Activated CD4-positive, alpha-beta memory T cell treated with anti-CD3 and anti-CD28 coated beads, Interleukin-2, amount 10 ng/mL, durations not matched to agents 7 days and 5 days (primary cell): Measurements from ENCODE around the gene ASB1. TPM values are rescaled to one million over a fixed set of nuclear protein-coding genes. Genes with fewer than 3 reads are reported as not detected.

ENCODE experiments used
- CTCF ChIA-PET: fragments of 350-600 bp; sonication (Branson Sonifier 250); formaldehyde crosslinking; loops from one replicate; lab custom pipeline; 2021; ENCODE audit warnings: antibody characterized with exemption, inconsistent platforms; lab: Charles Lee
- POLR2A ChIA-PET: fragments of 350-600 bp; sonication (Branson Sonifier 250); formaldehyde crosslinking; loops from one replicate; lab custom pipeline; 2021; ENCODE audit warnings: antibody characterized with exemption; lab: Charles Lee
- DNase-seq: peaks from one replicate; pipeline ENCODE4 v3.0.0-alpha.2; 2020
- H3K27ac Mint-ChIP-seq: one replicate; pipeline ENCODE4 v1.8.0; 2021; ENCODE audit warnings: mild to moderate bottlenecking, mixed read lengths
- H3K27me3 Mint-ChIP-seq: one replicate; pipeline ENCODE4 v1.8.0; 2021; ENCODE audit warnings: mixed read lengths
- H3K36me3 Mint-ChIP-seq: one replicate; pipeline ENCODE4 v1.8.0; 2021; ENCODE audit warnings: low read depth, mixed read lengths
- H3K4me1 Mint-ChIP-seq: one replicate; pipeline ENCODE4 v1.8.0; 2021; ENCODE audit warnings: mixed read lengths
- H3K4me3 Mint-ChIP-seq: one replicate; pipeline ENCODE4 v1.8.0; 2021; ENCODE audit warnings: mild to moderate bottlenecking, mixed read lengths
- H3K9me3 Mint-ChIP-seq: one replicate; pipeline ENCODE4 v1.8.0; 2021; ENCODE audit warnings: mixed read lengths
- total RNA-seq, 2 experiments: library from RNA; stranded (reverse); gene quantifications; one replicate each; pipeline ENCODE4 v1.2.3, GENCODE V29; 2021

Gene ASB1
- total RNA-seq, 2 experiments from 2014 or later: 27.9 to 31.3 TPM

DNA sequence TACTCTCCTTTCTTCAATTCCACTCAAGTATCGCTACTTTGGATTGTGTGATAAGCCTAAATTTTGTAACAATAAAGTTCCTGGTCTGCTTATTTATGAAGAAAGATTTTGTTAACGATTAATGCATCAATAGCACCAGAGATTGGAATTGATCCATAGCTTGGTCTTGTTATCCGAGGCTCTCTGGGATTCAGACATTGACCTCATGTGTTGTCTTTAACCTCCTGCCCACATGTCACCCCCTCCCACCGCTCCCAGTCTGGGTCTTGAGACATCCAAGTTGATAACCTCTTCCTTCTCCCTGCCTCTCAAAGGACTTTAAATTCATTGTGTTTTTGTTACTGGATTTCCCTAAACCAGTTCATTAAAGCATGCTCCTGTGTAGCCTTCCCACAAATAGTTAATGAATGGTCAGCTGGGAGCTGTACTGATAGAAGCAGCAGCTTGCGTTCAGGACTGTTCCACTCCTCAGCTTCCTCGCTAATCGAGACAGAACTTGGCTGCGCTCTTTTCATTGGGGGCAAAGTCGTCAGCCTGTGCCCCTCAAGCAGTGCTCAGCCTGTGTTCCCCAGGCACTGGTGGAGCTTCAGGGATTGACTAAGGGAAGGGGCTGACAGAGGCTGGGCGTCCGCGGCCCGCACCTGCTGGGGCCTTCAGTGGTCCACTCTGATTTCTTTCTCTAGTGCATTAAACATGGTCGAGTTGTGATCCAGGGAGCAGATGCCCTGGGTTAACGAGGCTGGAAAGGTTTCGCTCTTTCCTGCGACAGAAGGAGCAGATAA lies 18.9 kb downstream of the ASB1 start:
- H3K4me3 Mint-ChIP-seq: no peak overlapping the region
- POLR2A ChIA-PET: no interaction called here
- no peaks in the 10 kb centered on the region for H3K27me3 Mint-ChIP-seq
- DNase-seq: no peak
- peaks cover 66% of the 10 kb centered on the region for H3K36me3 Mint-ChIP-seq
- CTCF ChIA-PET: interaction anchor here (1.5 kb wide), 1 partner anchor 9 kb away, joined by 3 read pairs; no protein-coding TSS in a partner anchor
- H3K9me3 Mint-ChIP-seq: no peaks in the 10 kb centered on the region
- H3K27ac Mint-ChIP-seq: no peak overlapping the region
- peaks cover 10% of the 10 kb centered on the region for H3K4me1 Mint-ChIP-seq

GRCh38 chr2:238446371-238446770 lies 19.6 kb downstream of the ASB1 start:
- no peak overlapping the region for H3K4me3 Mint-ChIP-seq
- no peaks in the 10 kb centered on the region for H3K27me3 Mint-ChIP-seq
- no peaks in the 10 kb centered on the region for H3K9me3 Mint-ChIP-seq
- POLR2A ChIA-PET: no interaction called here
- H3K4me1 Mint-ChIP-seq: peaks cover 8% of the 10 kb centered on the region
- DNase-seq: no peak
- H3K36me3 Mint-ChIP-seq: peaks cover 68% of the 10 kb centered on the region
- CTCF ChIA-PET: no interaction called here
- H3K27ac Mint-ChIP-seq: no peak overlapping the region

GRCh38 chr2:238448031-238448955 lies 21.6 kb downstream of the ASB1 start:
- CTCF ChIA-PET: interaction anchor here (0.6 kb wide), 1 partner anchor 14 kb away, joined by 3 read pairs; no protein-coding TSS in a partner anchor

DNA sequence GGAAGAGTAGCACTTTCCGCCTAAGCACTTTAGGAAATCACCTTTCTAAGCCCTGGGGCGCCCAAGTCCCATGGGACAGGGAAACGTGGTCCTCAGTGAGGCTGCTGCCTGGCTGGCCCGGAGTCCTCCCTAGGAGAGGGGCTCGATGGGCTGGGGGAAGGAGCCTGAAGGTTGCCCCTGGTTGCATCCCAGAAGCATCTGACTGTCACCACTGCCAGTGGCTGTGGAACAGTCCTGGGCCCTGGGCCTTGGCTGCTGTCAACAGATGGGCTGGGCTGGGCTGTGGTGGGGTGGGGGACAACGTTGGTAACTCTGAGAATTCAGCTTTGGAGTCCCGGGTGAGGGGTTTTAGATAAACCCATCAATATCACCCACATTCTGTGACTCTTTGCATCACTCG lies 22.5 kb downstream of the ASB1 start:
- CTCF ChIA-PET: no interaction called here

More at GRCh38 chr2:238448031-238448955, 21.6 kb downstream of the ASB1 start:
- H3K27ac Mint-ChIP-seq: no peak overlapping the region
- H3K9me3 Mint-ChIP-seq: peaks cover 2% of the 10 kb centered on the region
- H3K36me3 Mint-ChIP-seq: peaks cover 75% of the 10 kb centered on the region
- POLR2A ChIA-PET: no interaction called here
- no peaks in the 10 kb centered on the region for H3K27me3 Mint-ChIP-seq
- peaks cover 4% of the 10 kb centered on the region for H3K4me1 Mint-ChIP-seq
- DNase-seq: no peak
- no peak overlapping the region for H3K4me3 Mint-ChIP-seq

GRCh38 chr2:238449909-238450417 lies 23.2 kb downstream of the ASB1 start:
- H3K4me3 Mint-ChIP-seq: no peak overlapping the region
- no peak for DNase-seq
- H3K4me1 Mint-ChIP-seq: peaks cover 4% of the 10 kb centered on the region
- peaks cover 63% of the 10 kb centered on the region for H3K36me3 Mint-ChIP-seq
- CTCF ChIA-PET: no interaction called here
- H3K27me3 Mint-ChIP-seq: no peaks in the 10 kb centered on the region
- POLR2A ChIA-PET: no interaction called here
- peaks cover 4% of the 10 kb centered on the region for H3K9me3 Mint-ChIP-seq
- no peak overlapping the region for H3K27ac Mint-ChIP-seq

More for the DNA sequence above, 22.5 kb downstream of the ASB1 start:
- H3K4me1 Mint-ChIP-seq: peaks cover 4% of the 10 kb centered on the region
- H3K36me3 Mint-ChIP-seq: peaks cover 70% of the 10 kb centered on the region
- peaks cover 3% of the 10 kb centered on the region for H3K9me3 Mint-ChIP-seq
- no peaks in the 10 kb centered on the region for H3K27me3 Mint-ChIP-seq
- no peak for DNase-seq
- POLR2A ChIA-PET: no interaction called here
- H3K4me3 Mint-ChIP-seq: no peak overlapping the region
- H3K27ac Mint-ChIP-seq: no peak overlapping the region

DNA sequence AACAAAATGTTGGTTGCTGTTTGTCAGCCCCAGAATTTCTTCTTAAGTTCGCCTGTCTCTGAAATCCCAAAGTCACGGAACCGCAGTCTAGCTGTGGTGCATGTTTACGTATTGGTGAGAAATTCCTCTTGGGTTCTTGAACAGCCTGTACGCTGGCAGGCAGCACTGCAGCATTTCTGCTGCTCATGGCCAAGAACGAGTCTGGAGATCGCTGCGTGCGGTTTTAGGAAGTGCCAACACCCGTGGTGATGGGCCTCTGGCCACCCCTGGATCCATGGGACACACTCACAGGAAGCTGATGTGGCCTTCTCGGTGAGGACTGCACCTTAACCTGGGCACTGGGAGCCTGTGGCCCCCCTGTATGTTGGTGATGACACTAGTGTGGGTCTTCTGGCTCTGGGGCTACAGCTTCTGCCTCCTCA lies 23.7 kb downstream of the ASB1 start:
- peaks cover 58% of the 10 kb centered on the region for H3K36me3 Mint-ChIP-seq
- DNase-seq: no peak
- POLR2A ChIA-PET: no interaction called here
- H3K4me1 Mint-ChIP-seq: peaks cover 4% of the 10 kb centered on the region
- peaks cover 8% of the 10 kb centered on the region for H3K9me3 Mint-ChIP-seq
- no peak overlapping the region for H3K4me3 Mint-ChIP-seq
- H3K27ac Mint-ChIP-seq: no peak overlapping the region
- CTCF ChIA-PET: no interaction called here
- H3K27me3 Mint-ChIP-seq: peaks cover 2% of the 10 kb centered on the region

- no peak for DNase-seq
- Mint-ChIP-seq H3K27me3 (peaks cover 10% of the 10 kb centered on the region), H3K4me3 (no peak overlapping the region), H3K4me1 (no peaks in the 10 kb centered on the region), H3K36me3 (peaks cover 31% of the 10 kb centered on the region), H3K27ac (no peak overlapping the region), H3K9me3 (peaks cover 9% of the 10 kb centered on the region)
- CTCF ChIA-PET: interaction anchor here (0.8 kb wide), 1 partner anchor 9 kb away, joined by 3 read pairs; no protein-coding TSS in a partner anchor
- POLR2A ChIA-PET: no interaction called here
Observed at GRCh38 chr2:238453842-238454241, 27.1 kb downstream of the ASB1 start.

- CTCF ChIA-PET: interaction anchor here (0.9 kb wide), 1 partner anchor 86 kb away, joined by 5 read pairs; no protein-coding TSS in a partner anchor
Observed at GRCh38 chr2:238456449-238456848, 29.7 kb downstream of the ASB1 start.

DNA sequence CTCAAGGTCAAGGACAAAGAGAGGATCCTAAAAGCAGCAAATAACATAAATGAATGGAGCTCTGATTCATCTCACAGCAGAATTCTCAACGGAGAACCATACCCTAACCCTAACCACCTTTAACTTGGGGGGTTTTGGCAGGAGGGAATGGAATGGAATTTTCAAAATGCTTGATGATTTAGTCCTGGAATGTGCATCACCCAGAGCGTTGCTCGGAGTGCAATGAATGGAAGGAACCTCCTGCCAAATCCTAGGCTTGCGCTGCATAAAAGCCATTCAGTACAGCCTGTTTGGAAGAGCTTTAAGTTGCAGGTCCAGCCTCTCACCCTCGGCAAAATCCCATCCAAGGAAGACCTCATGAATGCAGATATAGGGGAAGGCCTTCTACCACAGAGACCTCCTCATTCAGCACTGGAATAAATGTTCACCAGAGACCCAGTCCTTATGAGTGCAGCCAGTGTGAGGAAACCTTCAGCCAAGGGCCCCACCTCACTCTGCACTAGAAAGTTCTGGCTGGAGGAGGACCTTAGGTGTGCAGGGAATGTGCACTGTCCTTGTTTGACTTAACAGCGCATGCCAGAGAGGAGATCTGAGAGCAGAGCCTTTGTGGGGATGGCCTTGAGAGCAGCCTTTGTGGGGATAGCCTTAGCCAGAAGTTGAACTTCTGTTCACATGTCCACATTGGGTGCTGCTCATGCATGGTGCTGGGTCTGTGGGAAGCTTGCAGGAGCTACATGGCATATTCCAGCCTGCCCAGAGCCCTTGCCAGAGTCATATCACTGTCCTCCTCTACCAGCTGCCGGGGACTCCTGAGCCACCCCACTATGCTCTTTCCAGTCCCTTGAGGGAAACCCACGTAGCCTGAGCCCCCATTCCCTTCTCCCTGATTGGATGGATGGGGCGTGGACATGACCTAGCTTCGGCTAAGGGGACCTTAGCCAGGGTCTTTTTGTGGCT lies 30.5 kb downstream of the ASB1 start:
- ChIA-PET CTCF (interaction anchor here (0.9 kb wide), 1 partner anchor 86 kb away, joined by 5 read pairs; no protein-coding TSS in a partner anchor), POLR2A (no interaction called here)
- Mint-ChIP-seq H3K4me1 (peaks cover 2% of the 10 kb centered on the region), H3K27me3 (peaks cover 10% of the 10 kb centered on the region), H3K9me3 (peaks cover 7% of the 10 kb centered on the region), H3K36me3 (peaks cover 5% of the 10 kb centered on the region), H3K27ac (no peak overlapping the region), H3K4me3 (no peak overlapping the region)
- no peak for DNase-seq

More at GRCh38 chr2:238456449-238456848, 29.7 kb downstream of the ASB1 start:
- DNase-seq: no peak
- POLR2A ChIA-PET: no interaction called here
- Mint-ChIP-seq H3K27ac (no peak overlapping the region), H3K9me3 (peaks cover 9% of the 10 kb centered on the region), H3K4me3 (no peak overlapping the region), H3K36me3 (peaks cover 13% of the 10 kb centered on the region), H3K4me1 (peaks cover 2% of the 10 kb centered on the region), H3K27me3 (peaks cover 10% of the 10 kb centered on the region)

DNA sequence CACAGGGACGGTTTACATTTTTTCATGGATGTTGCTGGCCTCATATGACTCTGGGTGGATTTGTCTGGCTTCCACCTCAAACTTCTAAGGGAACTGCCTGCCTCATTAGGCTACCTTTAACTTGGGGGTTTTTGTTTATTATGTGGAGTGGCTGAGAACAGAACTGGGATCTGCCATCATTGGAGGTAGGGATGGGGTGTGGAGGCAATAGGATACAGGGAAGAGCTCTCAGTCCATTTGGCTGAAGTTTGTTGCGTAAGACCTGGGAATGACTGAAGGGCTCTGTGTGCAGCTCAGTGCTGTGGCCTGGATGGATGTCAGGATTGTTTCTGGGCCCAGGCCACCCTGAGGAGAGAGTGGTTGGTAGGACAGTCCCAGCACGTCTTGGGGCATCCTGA lies 31.2 kb downstream of the ASB1 start:
- ChIA-PET POLR2A (no interaction called here), CTCF (no interaction called here)
- Mint-ChIP-seq H3K4me3 (no peak overlapping the region), H3K4me1 (peaks cover 3% of the 10 kb centered on the region), H3K9me3 (peaks cover 7% of the 10 kb centered on the region), H3K36me3 (no peaks in the 10 kb centered on the region), H3K27me3 (peaks cover 10% of the 10 kb centered on the region), H3K27ac (no peak overlapping the region)
- no peak for DNase-seq

- CTCF ChIA-PET: no interaction called here
- H3K4me1 Mint-ChIP-seq: peaks cover 5% of the 10 kb centered on the region
- peaks cover 7% of the 10 kb centered on the region for H3K9me3 Mint-ChIP-seq
Observed at GRCh38 chr2:238458651-238459050, 31.9 kb downstream of the ASB1 start.

DNA sequence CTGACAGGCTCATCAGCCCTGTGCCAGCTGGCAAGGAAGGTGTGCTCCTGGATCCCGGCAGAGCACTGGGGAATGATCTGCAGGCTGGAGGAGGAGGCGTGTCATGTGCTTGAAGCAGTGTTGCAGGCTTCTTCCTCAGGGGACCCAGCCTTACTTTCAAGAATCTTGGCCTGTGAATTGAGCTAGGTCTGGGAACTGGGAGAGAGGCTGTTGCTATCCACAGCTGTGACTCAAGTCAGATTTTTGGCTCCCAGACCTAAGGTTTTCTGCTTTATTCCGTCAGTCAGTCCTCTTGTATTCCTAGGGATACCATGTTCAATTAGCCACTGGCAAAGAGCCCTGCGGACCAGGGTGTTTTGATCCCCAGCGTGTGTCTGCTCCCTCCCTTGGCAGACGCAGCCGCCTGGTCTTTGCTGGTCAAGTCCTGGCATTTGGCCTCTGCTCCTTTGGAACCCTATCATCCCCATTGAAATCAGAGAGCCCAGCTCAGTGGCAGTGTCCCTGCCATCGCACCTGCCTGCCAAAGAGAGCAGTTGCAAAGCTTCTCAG lies 32.4 kb downstream of the ASB1 start:
- POLR2A ChIA-PET: no interaction called here
- no peak for DNase-seq

More at GRCh38 chr2:238458651-238459050, 31.9 kb downstream of the ASB1 start:
- POLR2A ChIA-PET: no interaction called here
- Mint-ChIP-seq H3K27me3 (peaks cover 10% of the 10 kb centered on the region), H3K4me3 (no peak overlapping the region), H3K36me3 (no peaks in the 10 kb centered on the region), H3K27ac (no peak overlapping the region)
- DNase-seq: no peak

More for the DNA sequence above, 32.4 kb downstream of the ASB1 start:
- CTCF ChIA-PET: interaction anchor here (0.6 to 1.9 kb wide), 3 partner anchors 88 to 107 kb away, joined by 3 to 12 read pairs (median 4); no protein-coding TSS in a partner anchor
- Mint-ChIP-seq H3K36me3 (no peaks in the 10 kb centered on the region), H3K4me1 (peaks cover 5% of the 10 kb centered on the region), H3K27ac (no peak overlapping the region), H3K4me3 (no peak overlapping the region), H3K9me3 (peaks cover 7% of the 10 kb centered on the region), H3K27me3 (peaks cover 10% of the 10 kb centered on the region)
